IMR-90 (cell line): ENCODE data around the gene ITPK1. TPM values are rescaled to one million over a fixed set of nuclear protein-coding genes. Genes with fewer than 3 reads are reported as not detected.

Experiments used
- ATAC-seq: fragments of 200-7000 bp; cut with Tn5 transposase; 2 replicates; pipeline ENCODE4 v1.9.1; 2020; ENCODE audit warnings: low read depth, mild to moderate bottlenecking, moderate library complexity
- BruUV-seq: library from RNA; stranded (reverse); fragments of 400-500 nt; replicated peaks from 2 replicates; lab custom pipeline; 2021; lab: Mats Ljungman, UMichigan
- CTCF ChIA-PET: fragments of 300-600 bp; formaldehyde crosslinking; extraction: SDS; loops from one replicate; lab custom pipeline; 2021; ENCODE audit warnings: antibody characterized with exemption; lab: Yijun Ruan, JAX
- POLR2A ChIA-PET: fragments of 300-600 bp; sonication (Branson Sonifier 250); formaldehyde crosslinking; loops from one replicate; lab custom pipeline; 2022; ENCODE audit warnings: antibody characterized with exemption; ENCODE audit not compliant: unreplicated experiment; lab: Charles Lee
- DNase-seq: peaks from one replicate; pipeline ENCODE4 v3.0.0; 2013
- H2AFZ ChIP-seq: replicated peaks from 2 replicates; pipeline ENCODE3; 2013; ENCODE audit warnings: low read length, mild to moderate bottlenecking; ENCODE audit not compliant: poor library complexity
- H2AK5ac ChIP-seq: 2 replicates; pipeline ENCODE4 v1.6.1; 2013; ENCODE audit warnings: low read depth, low read length, inconsistent platforms
- H2AK9ac ChIP-seq: replicated peaks from 2 replicates; pipeline ENCODE3; 2013; ENCODE audit warnings: mild to moderate bottlenecking, low read depth, low read length, moderate library complexity; ENCODE audit not compliant: poor library complexity
- H2BK120ac ChIP-seq: 2 replicates; pipeline ENCODE4 v1.6.1; 2013; ENCODE audit warnings: low read depth, low read length, inconsistent platforms
- H2BK15ac ChIP-seq: 3 replicates; pipeline ENCODE4 v1.6.1; 2013; ENCODE audit warnings: low read depth, low read length, inconsistent platforms
- H2BK20ac ChIP-seq: 2 replicates; pipeline ENCODE4 v1.6.1; 2013; ENCODE audit warnings: low read depth, mild to moderate bottlenecking, inconsistent platforms, low read length, moderate library complexity
- H2BK5ac ChIP-seq: 2 replicates; pipeline ENCODE4 v1.6.1; 2013; ENCODE audit warnings: mild to moderate bottlenecking, low read depth, low read length, inconsistent platforms; ENCODE audit not compliant: poor library complexity, severe bottlenecking
- H3K14ac ChIP-seq: replicated peaks from 2 replicates; pipeline ENCODE4 v1.6.1; 2013; ENCODE audit warnings: low read depth, low read length, inconsistent platforms
- H3K18ac ChIP-seq: 2 replicates; pipeline ENCODE4 v1.6.1; 2013; ENCODE audit warnings: low read depth, low read length, control low read depth
- H3K23ac ChIP-seq: 2 replicates; pipeline ENCODE4 v1.6.1; 2013; ENCODE audit warnings: low read depth, low read length, inconsistent platforms
- H3K27ac ChIP-seq: 2 replicates; pipeline ENCODE4 v1.5.1; 2013; ENCODE audit warnings: mild to moderate bottlenecking, control low read depth, low read length; ENCODE audit not compliant: insufficient read depth
- H3K27me3 ChIP-seq: 2 replicates; pipeline ENCODE4 v1.6.1; 2013; ENCODE audit warnings: low read length; ENCODE audit not compliant: control insufficient read depth, insufficient read depth
- H3K36me3 ChIP-seq: 2 replicates; pipeline ENCODE4 v1.6.1; 2013; ENCODE audit warnings: low read length, mixed read lengths; ENCODE audit not compliant: control insufficient read depth, insufficient read depth
- H3K4ac ChIP-seq: 2 replicates; pipeline ENCODE4 v1.6.1; 2013; ENCODE audit warnings: low read depth, low read length, inconsistent platforms
- H3K4me1 ChIP-seq: 2 replicates; pipeline ENCODE4 v1.6.1; 2013; ENCODE audit warnings: low read length, mixed read lengths; ENCODE audit not compliant: control insufficient read depth, insufficient read depth
- H3K4me2 ChIP-seq: 2 replicates; pipeline ENCODE4 v1.6.1; 2013; ENCODE audit warnings: low read depth, mild to moderate bottlenecking, control low read depth, low read length, moderate library complexity
- H3K4me3 ChIP-seq: 2 replicates; pipeline ENCODE4 v1.5.1; 2013; ENCODE audit warnings: low read depth, mild to moderate bottlenecking, control low read depth, low read length, moderate library complexity; ENCODE audit not compliant: insufficient read depth
- H3K56ac ChIP-seq: 2 replicates; pipeline ENCODE4 v1.6.1; 2013; ENCODE audit warnings: low read length, inconsistent platforms; ENCODE audit not compliant: insufficient read depth; ENCODE audit errors: extremely low read depth
- H3K79me1 ChIP-seq, 2 experiments: 2 replicates each; pipeline ENCODE4 v1.6.1; 2013; ENCODE audit warnings: low read length in 2 of 2, inconsistent platforms in 1 of 2, low read depth in 1 of 2
- H3K9ac ChIP-seq: 2 replicates; pipeline ENCODE4 v1.6.1; 2013; ENCODE audit warnings: low read depth, low read length, control low read depth
- H3K9me1 ChIP-seq: 2 replicates; pipeline ENCODE4 v1.6.1; 2013; ENCODE audit warnings: low read length, inconsistent platforms; ENCODE audit not compliant: insufficient read depth
- H3K9me3 ChIP-seq: 2 replicates; pipeline ENCODE4 v1.6.1; 2013; ENCODE audit warnings: low read length; ENCODE audit not compliant: control insufficient read depth, insufficient read depth
- H4K20me1 ChIP-seq: 2 replicates; pipeline ENCODE4 v1.6.1; 2013; ENCODE audit warnings: low read length, inconsistent platforms; ENCODE audit not compliant: insufficient read depth
- H4K5ac ChIP-seq: 2 replicates; pipeline ENCODE4 v1.6.1; 2013; ENCODE audit warnings: mild to moderate bottlenecking, low read depth, low read length, control low read depth
- H4K8ac ChIP-seq, 2 experiments: 2 replicates each; pipeline ENCODE4 v1.6.1; 2013; ENCODE audit warnings: low read depth in 2 of 2, low read length in 2 of 2, control low read depth in 1 of 2, inconsistent platforms in 1 of 2
- H4K91ac ChIP-seq: 2 replicates; pipeline ENCODE4 v1.6.1; 2013; ENCODE audit warnings: low read depth, low read length, inconsistent platforms; ENCODE audit not compliant: insufficient read depth
- CHD1 ChIP-seq: IDR thresholded peaks from 2 replicates; pipeline ENCODE4 v1.6.1; 2012; ENCODE audit warnings: low read depth, low read length, improper control_type of control experiment
- CTCF ChIP-seq: conservative IDR thresholded peaks from 2 replicates; pipeline ENCODE4 v1.5.1; 2012; ENCODE audit warnings: mild to moderate bottlenecking, low read depth, low read length, improper control_type of control experiment
- MAZ ChIP-seq: IDR thresholded peaks from 2 replicates; pipeline ENCODE4 v1.6.1; 2012; ENCODE audit warnings: low read depth, mild to moderate bottlenecking, low read length, improper control_type of control experiment, moderate library complexity, borderline replicate concordance
- RAD21 ChIP-seq: IDR thresholded peaks from 2 replicates; pipeline ENCODE4 v1.6.1; 2012; ENCODE audit warnings: low read length, improper control_type of control experiment
- RCOR1 ChIP-seq: IDR thresholded peaks from 2 replicates; pipeline ENCODE4 v1.6.1; 2012; ENCODE audit warnings: mild to moderate bottlenecking, low read length, improper control_type of control experiment; ENCODE audit not compliant: insufficient replicate concordance
- WGBS, 2 experiments: methylation state at CpG; one replicate each; pipeline versions ENCODE4 v1.1.5 to v1.1.7; 2013; ENCODE audit warnings: missing lambda C conversion rate in 2 of 2; ENCODE audit not compliant: insufficient read length in 1 of 2; ENCODE audit errors: extremely low coverage in 2 of 2; 5-methylcytosine and 5-hydroxymethylcytosine counted together
- dilution Hi-C: fragments of 300-500 bp; cut with HindIII; formaldehyde crosslinking; loops from one replicate; pipeline ENCODE4 v1.14.3; 2018; ENCODE audit warnings: low sequenced_read_pairs; ENCODE audit not compliant: unreplicated experiment
- in situ Hi-C: fragments of 300-500 bp; cut with MboI; formaldehyde crosslinking; loops from 3 replicates; pipeline ENCODE4 v1.14.3; 2019; ENCODE audit warnings: low sequenced_read_pairs, inconsistent platforms, mixed read lengths
- intact Hi-C: fragments of 100-400 bp; cut with micrococcal nuclease; formaldehyde crosslinking; loops from 2 replicates; pipeline ENCODE4 v1.10.0; 2022
- polyA plus RNA-seq, 3 experiments: library from polyadenylated mRNA; depleted of rRNA; stranded (reverse); fragments of >200 nt; gene quantifications; 2 replicates each; pipeline ENCODE4 v1.2.3, GENCODE V29; 2012; ENCODE audit warnings: low replicate concordance in 1 of 3
- total RNA-seq: library from RNA; depleted of rRNA; stranded (reverse); fragments of >200 nt; gene quantifications from 2 replicates; pipeline ENCODE4 v1.2.3, GENCODE V29; 2012

Gene ITPK1
- total and polyA plus RNA-seq, 2 of the 4 experiments (the other 2 are of a cell fraction), result 21.7 to 26.9 TPM

GRCh38 chr14:92969871-92970270 is 145.9 kb downstream of the ITPK1 start:
- Histone ChIP-seq H4K20me1 (no peaks in the 10 kb centered on the region), H4K5ac (no peak overlapping the region), H3K36me3 (no peaks in the 10 kb centered on the region), H2BK5ac (no peak overlapping the region), H3K14ac (no peak overlapping the region), H2BK20ac (no peak overlapping the region), H2AK5ac (no peak overlapping the region), H2BK15ac (no peak overlapping the region), H3K4me1 (no peaks in the 10 kb centered on the region; the same call in 1 of the 2 replicates), H3K18ac (no peak overlapping the region), H3K9ac (no peak overlapping the region), H3K79me1 (no peaks in the 10 kb centered on the region), H3K9me1 (no peaks in the 10 kb centered on the region; the same call in 1 of the 2 replicates), H3K23ac (no peak overlapping the region), H3K27me3 (peaks cover 2% of the 10 kb centered on the region; the same call in 1 of the 2 replicates), H3K27ac (no peak overlapping the region), H4K91ac (no peak overlapping the region), H2BK120ac (no peak overlapping the region), H2AFZ (no peak overlapping the region), H2AK9ac (no peak overlapping the region), H3K9me3 (no peaks in the 10 kb centered on the region), H3K4me2 (no peak overlapping the region), H3K4ac (no peak overlapping the region), H4K8ac (no peak overlapping the region), H3K4me3 (no peak overlapping the region), H3K56ac (no peak overlapping the region)
- ChIA-PET CTCF (interaction anchor here (0.5 kb wide), 1 partner anchor 169 kb away, joined by 5 read pairs; no protein-coding TSS in a partner anchor), POLR2A (no interaction called here)
- WGBS, 2 experiments, result 92% methylated on average over 2 of the region's 12 CpGs; no CpG with 5 or more reads in 1 of the 2 experiments
- dilution Hi-C loops (no loop called here), intact Hi-C loops (no loop called here), in situ Hi-C loops (no loop called here)
- TF ChIP-seq RCOR1 (no peak), RAD21 (no peak), CTCF (no peak), CHD1 (no peak), MAZ (no peak)
- DNase-seq (no peak), ATAC-seq (no peak)
- BruUV-seq, result no TSS peak
